HEK293 (cell line): Measurements from ENCODE around the gene TMEM255A.

Source experiments
- CTCF ChIA-PET: fragments of 350-600 bp; formaldehyde crosslinking; extraction: SDS; loops from one replicate; lab custom pipeline; 2021; ENCODE audit warnings: antibody characterized with exemption; lab: Yijun Ruan, JAX
- POLR2A ChIA-PET: fragments of 300-600 bp; formaldehyde crosslinking; extraction: SDS; loops from one replicate; lab custom pipeline; 2020; ENCODE audit warnings: antibody characterized with exemption, inconsistent platforms; lab: Yijun Ruan, JAX
- H3K27ac ChIP-seq: fragments of 200-500 bp; sonication (Bioruptor generic); 2 replicates; pipeline ENCODE4 v1.5.1; 2014; ENCODE audit warnings: low read depth, low read length, control low read depth, inconsistent platforms; ENCODE audit errors: extremely low read depth
- H3K36me3 ChIP-seq, 2 experiments: fragments of 200-500 bp in 1 of 2; sonication (Bioruptor generic) in 1 of 2; 1 replicate in 1 of 2; 2 replicates in 1 of 2; pipeline ENCODE4 v1.5.1; 2014 to 2017; ENCODE audit warnings: inconsistent platforms in 2 of 2, low read length in 2 of 2; ENCODE audit not compliant: control insufficient read depth in 2 of 2, insufficient read depth in 1 of 2
- H3K4me1 ChIP-seq: fragments of 200-500 bp; sonication (Bioruptor generic); 2 replicates; pipeline ENCODE4 v1.5.1; 2014; ENCODE audit warnings: mild to moderate bottlenecking, low read length, inconsistent platforms; ENCODE audit not compliant: control insufficient read depth, insufficient read depth
- H3K4me3 ChIP-seq: 2 replicates; pipeline ENCODE4 v1.5.1; 2011; ENCODE audit warnings: low read depth, mild to moderate bottlenecking, control low read depth, low read length, moderate library complexity
- H3K9me3 ChIP-seq: fragments of 200-500 bp; sonication (Bioruptor generic); 2 replicates; pipeline ENCODE4 v1.5.1; 2014; ENCODE audit warnings: low read depth, low read length, inconsistent platforms; ENCODE audit not compliant: control insufficient read depth, insufficient read depth
- RBAK ChIP-seq: fragments of 450-650 bp; formaldehyde crosslinking; IDR thresholded peaks from 2 replicates; pipeline ENCODE4 v1.5.1; 2016; ENCODE audit warnings: missing biosample characterization, missing genetic modification characterization
- WT1 ChIP-seq: fragments of 450-650 bp; formaldehyde crosslinking; IDR thresholded peaks from 2 replicates; pipeline ENCODE4 v1.5.1; 2016; ENCODE audit warnings: missing biosample characterization, missing genetic modification characterization
- ZBTB48 ChIP-seq: fragments of 450-650 bp; formaldehyde crosslinking; IDR thresholded peaks from 2 replicates; pipeline ENCODE4 v1.5.1; 2016; ENCODE audit warnings: missing biosample characterization, missing genetic modification characterization
- ZFHX2 ChIP-seq: fragments of 450-650 bp; formaldehyde crosslinking; conservative IDR thresholded peaks from 2 replicates; pipeline ENCODE4 v1.5.1; 2016; ENCODE audit warnings: missing biosample characterization, missing genetic modification characterization
- ZNF132 ChIP-seq: fragments of 450-650 bp; formaldehyde crosslinking; IDR thresholded peaks from 2 replicates; pipeline ENCODE4 v1.5.1; 2017; ENCODE audit warnings: missing biosample characterization, missing genetic modification characterization, borderline replicate concordance
- ZNF133 ChIP-seq: fragments of 450-650 bp; formaldehyde crosslinking; IDR thresholded peaks from 2 replicates; pipeline ENCODE4 v1.5.1; 2016; ENCODE audit warnings: missing biosample characterization, missing genetic modification characterization
- ZNF138 ChIP-seq: fragments of 450-650 bp; formaldehyde crosslinking; IDR thresholded peaks from 2 replicates; pipeline ENCODE4 v1.5.1; 2016; ENCODE audit warnings: missing biosample characterization, missing genetic modification characterization, borderline replicate concordance
- ZNF155 ChIP-seq: fragments of 450-650 bp; formaldehyde crosslinking; IDR thresholded peaks from 2 replicates; pipeline ENCODE4 v1.5.1; 2016; ENCODE audit warnings: missing biosample characterization, missing genetic modification characterization
- ZNF157 ChIP-seq: fragments of 450-650 bp; formaldehyde crosslinking; IDR thresholded peaks from 2 replicates; pipeline ENCODE4 v1.5.1; 2016; ENCODE audit warnings: missing biosample characterization, missing genetic modification characterization
- ZNF341 ChIP-seq: fragments of 450-650 bp; formaldehyde crosslinking; IDR thresholded peaks from 2 replicates; pipeline ENCODE4; 2016; ENCODE audit warnings: low read depth, missing biosample characterization, missing genetic modification characterization
- ZNF391 ChIP-seq: fragments of 450-650 bp; formaldehyde crosslinking; IDR thresholded peaks from 2 replicates; pipeline ENCODE4 v1.5.1; 2016; ENCODE audit warnings: low read depth, missing biosample characterization, missing genetic modification characterization, borderline replicate concordance
- ZNF423 ChIP-seq: fragments of 450-650 bp; formaldehyde crosslinking; IDR thresholded peaks from 2 replicates; pipeline ENCODE4 v1.5.1; 2016; ENCODE audit warnings: missing biosample characterization, missing genetic modification characterization
- ZNF521 ChIP-seq: fragments of 450-650 bp; formaldehyde crosslinking; IDR thresholded peaks from 2 replicates; pipeline ENCODE4 v1.5.1; 2017; ENCODE audit warnings: missing biosample characterization, mild to moderate bottlenecking, missing genetic modification characterization
- ZNF529 ChIP-seq: fragments of 450-650 bp; formaldehyde crosslinking; IDR thresholded peaks from 2 replicates; pipeline ENCODE4 v1.5.1; 2017; ENCODE audit warnings: missing genetic modification characterization, missing biosample characterization; ENCODE audit not compliant: insufficient replicate concordance
- ZNF530 ChIP-seq: fragments of 450-650 bp; formaldehyde crosslinking; IDR thresholded peaks from 2 replicates; pipeline ENCODE4 v1.5.1; 2016; ENCODE audit warnings: low read depth, missing biosample characterization, missing genetic modification characterization
- ZNF544 ChIP-seq: fragments of 450-650 bp; formaldehyde crosslinking; IDR thresholded peaks from 2 replicates; pipeline ENCODE4 v1.5.0; 2017; ENCODE audit warnings: missing biosample characterization, missing genetic modification characterization
- ZNF624 ChIP-seq: fragments of 450-650 bp; formaldehyde crosslinking; IDR thresholded peaks from 2 replicates; pipeline ENCODE4 v1.5.1; 2017; ENCODE audit warnings: missing biosample characterization, missing genetic modification characterization
- ZNF660 ChIP-seq: fragments of 450-650 bp; IDR thresholded peaks from 2 replicates; pipeline ENCODE4 v1.5.1; 2018; ENCODE audit warnings: missing biosample characterization, mild to moderate bottlenecking, missing genetic modification characterization
- ZNF692 ChIP-seq: fragments of 450-650 bp; formaldehyde crosslinking; IDR thresholded peaks from 2 replicates; pipeline ENCODE4 v1.5.1; 2016; ENCODE audit warnings: missing biosample characterization, missing genetic modification characterization
- ZNF704 ChIP-seq: fragments of 450-650 bp; formaldehyde crosslinking; IDR thresholded peaks from 2 replicates; pipeline ENCODE4 v1.5.1; 2016; ENCODE audit warnings: missing biosample characterization, missing genetic modification characterization

TMEM255A gene

GRCh38 chrX:120269373-120270035, 41.8 kb downstream of the TMEM255A start:
- Histone ChIP-seq H3K4me3 (no peak overlapping the region), H3K36me3 (peaks cover 0 to 3% of the 10 kb centered on the region in 2 experiments; a peak in 1 of 3 replicates), H3K4me1 (no peaks in the 10 kb centered on the region), H3K9me3 (no peaks in the 10 kb centered on the region), H3K27ac (no peak overlapping the region)
- ChIA-PET POLR2A (interaction anchor here (1.5 kb wide), 1 partner anchor 11 kb away, joined by 3 read pairs; no protein-coding TSS in a partner anchor), CTCF (interaction anchor here (0.5 to 1.0 kb wide), 2 partner anchors 9 to 205 kb away, joined by 3 read pairs; no protein-coding TSS in a partner anchor)
- TF ChIP-seq ZNF530 (tag by site-specific recombination) (no peak), ZFHX2 (tag by site-specific recombination) (no peak), ZNF341 (tag by site-specific recombination) (no peak), ZNF704 (tag by site-specific recombination) (no peak), WT1 (tag by site-specific recombination) (no peak), ZNF133 (tag by site-specific recombination) (no peak), ZNF660 (tag by site-specific recombination) (no peak)

GRCh38 chrX:120264341-120264740, 46.9 kb downstream of the TMEM255A start:
- no peak for TF ChIP-seq ZNF391 (tag by site-specific recombination)
- TF ChIP-seq ZNF138 (tag by site-specific recombination) = no peak
- no peak for TF ChIP-seq ZNF423 (tag by site-specific recombination)
- TF ChIP-seq ZNF544 (tag by site-specific recombination) = no peak
- no peak for TF ChIP-seq ZNF624 (tag by site-specific recombination)
- TF ChIP-seq ZNF529 = no peak
- no peak for TF ChIP-seq ZNF692 (tag by site-specific recombination)
- no peak for TF ChIP-seq ZNF157 (tag by site-specific recombination)
- no peak for TF ChIP-seq ZBTB48
- TF ChIP-seq ZNF521 (tag by site-specific recombination) = no peak
- no peak for TF ChIP-seq RBAK (tag by site-specific recombination)
- no peak for TF ChIP-seq ZNF132 (tag by site-specific recombination)
- TF ChIP-seq ZNF155 (tag by site-specific recombination) = no peak
- TF ChIP-seq, all 188 proteins: peak for 0
- peaks cover 3% of the 10 kb centered on the region for H3K4me1 ChIP-seq
- no peak overlapping the region for H3K4me3 ChIP-seq
- POLR2A ChIA-PET = interaction anchor here (1.1 kb wide), 1 partner anchor 10 kb away, joined by 3 read pairs; no protein-coding TSS in a partner anchor
- CTCF ChIA-PET = no interaction called here
- H3K27ac ChIP-seq = no peak overlapping the region
- H3K36me3 ChIP-seq = peaks cover 0 to 4% of the 10 kb centered on the region in 2 experiments; a peak in 1 of 3 replicates
- H3K9me3 ChIP-seq = no peaks in the 10 kb centered on the region
